B cell (primary cell): ENCODE measurements around the gene CWF19L2. TPM values are rescaled to one million over a fixed set of nuclear protein-coding genes. Genes with fewer than 3 reads are reported as not detected.

Experiments
- ATAC-seq: fragments of 200-7000 bp; cut with Tn5 transposase; one replicate; pipeline ENCODE4 v1.10.0; 2021; ENCODE audit warnings: low read depth, mild to moderate bottlenecking, moderate number of reproducible peaks, moderate library complexity
- CTCF ChIA-PET: fragments of 350-600 bp; sonication (Branson Sonifier 250); formaldehyde crosslinking; loops from one replicate; lab custom pipeline; 2021; ENCODE audit warnings: antibody characterized with exemption, inconsistent platforms; lab: Charles Lee
- POLR2A ChIA-PET: fragments of 350-600 bp; sonication (Branson Sonifier 250); formaldehyde crosslinking; loops from one replicate; lab custom pipeline; 2021; ENCODE audit warnings: antibody characterized with exemption; lab: Charles Lee
- DNase-seq: peaks from one replicate; pipeline ENCODE4 v3.0.0; 2013
- H2AFZ ChIP-seq: 2 replicates; pipeline ENCODE4 v1.6.1; 2012; ENCODE audit warnings: mild to moderate bottlenecking, low read depth, low read length; ENCODE audit not compliant: insufficient read depth, poor library complexity, severe bottlenecking
- H3K27ac ChIP-seq, 2 donors: 1 replicate in 1 of 2; 2 replicates in 1 of 2; pipeline ENCODE4 v1.5.1; 2012 to 2013; ENCODE audit warnings: low read length in 2 of 2, mild to moderate bottlenecking in 2 of 2, moderate library complexity in 1 of 2
- H3K27me3 ChIP-seq, 4 experiments: fragments of 200-600 bp in 1 of 4; sonication (generic) in 1 of 4; replicated peaks in 1 of 4; 1 replicate in 2 of 4; 2 replicates in 2 of 4; pipeline versions ENCODE4 v1.6.1 to v1.7.0; 2013 to 2016; ENCODE audit warnings: low read length in 3 of 4, mild to moderate bottlenecking in 2 of 4, mixed read lengths in 1 of 4, moderate library complexity in 1 of 4; ENCODE audit not compliant: insufficient read depth in 4 of 4, control insufficient read depth in 3 of 4; ENCODE audit errors: control extremely low read depth in 1 of 4
- H3K36me3 ChIP-seq, 2 experiments: replicated peaks in 1 of 2; 1 replicate in 1 of 2; 2 replicates in 1 of 2; pipeline versions ENCODE4 v1.6.1 to v1.7.1; 2013; ENCODE audit warnings: low read length in 1 of 2; ENCODE audit not compliant: insufficient read depth in 2 of 2, control insufficient read depth in 1 of 2; ENCODE audit errors: control extremely low read depth in 1 of 2, extremely low read depth in 1 of 2
- H3K4me1 ChIP-seq, 2 donors: fragments of 200-600 bp in 1 of 2; sonication (generic) in 1 of 2; 1 replicate in 1 of 2; 2 replicates in 1 of 2; pipeline versions ENCODE4 v1.5.1 to v1.6.1; 2013 to 2017; ENCODE audit warnings: low read length in 2 of 2; ENCODE audit not compliant: control insufficient read depth in 2 of 2, insufficient read depth in 2 of 2
- H3K4me2 ChIP-seq: replicated peaks from 2 replicates; pipeline ENCODE3; 2012; ENCODE audit warnings: mild to moderate bottlenecking, low read depth, low read length; ENCODE audit not compliant: poor library complexity, severe bottlenecking
- H3K4me3 ChIP-seq, 5 experiments: fragments of 200-600 bp in 1 of 5; sonication (generic) in 1 of 5; 1 replicate in 3 of 5; 2 replicates in 2 of 5; pipeline versions ENCODE4 v1.5.1 to v1.7.0; 2011 to 2016; ENCODE audit warnings: low read length in 4 of 5, mild to moderate bottlenecking in 4 of 5, low read depth in 2 of 5, control low read depth in 1 of 5, moderate library complexity in 1 of 5; ENCODE audit not compliant: insufficient read depth in 1 of 5; ENCODE audit errors: control extremely low read depth in 1 of 5, extremely low read depth in 1 of 5
- H3K79me2 ChIP-seq: fragments of 200-600 bp; sonication (generic); one replicate; pipeline ENCODE4 v1.6.0; 2016; ENCODE audit warnings: low read length; ENCODE audit not compliant: control insufficient read depth, insufficient read depth
- H3K9ac ChIP-seq: fragments of 200-600 bp; sonication (generic); 2 replicates; pipeline ENCODE4 v1.6.1; 2017; ENCODE audit warnings: mild to moderate bottlenecking, low read length, moderate library complexity
- H3K9me3 ChIP-seq, 3 donors: one replicate each; pipeline versions ENCODE4 v1.6.1 to v1.7.1; 2013; ENCODE audit warnings: low read length in 2 of 3; ENCODE audit not compliant: control insufficient read depth in 2 of 3, insufficient read depth in 1 of 3; ENCODE audit errors: control extremely low read depth in 1 of 3
- H4K20me1 ChIP-seq: 2 replicates; pipeline ENCODE4 v1.6.0; 2012; ENCODE audit warnings: mild to moderate bottlenecking, low read length; ENCODE audit not compliant: insufficient read depth, control insufficient read depth, poor library complexity, severe bottlenecking
- H3K27ac Mint-ChIP-seq: one replicate; pipeline ENCODE4 v1.8.0; 2021; ENCODE audit warnings: mixed read lengths
- H3K27me3 Mint-ChIP-seq: one replicate; pipeline ENCODE4 v1.8.0; 2021; ENCODE audit warnings: mixed read lengths
- H3K4me1 Mint-ChIP-seq: one replicate; pipeline ENCODE4 v1.8.0; 2021; ENCODE audit warnings: mixed read lengths
- H3K4me3 Mint-ChIP-seq: one replicate; pipeline ENCODE4 v1.8.0; 2021; ENCODE audit warnings: mixed read lengths
- H3K9me3 Mint-ChIP-seq: one replicate; pipeline ENCODE4 v1.8.0; 2022; ENCODE audit warnings: mixed read lengths; ENCODE audit not compliant: insufficient read depth
- EZH2 ChIP-seq: IDR thresholded peaks from 2 replicates; pipeline ENCODE4 v1.6.1; 2012; ENCODE audit warnings: borderline replicate concordance, low read depth, mild to moderate bottlenecking, moderate library complexity, low read length; ENCODE audit not compliant: insufficient read depth, poor library complexity, severe bottlenecking
- WGBS: methylation state at CpG from one replicate; pipeline ENCODE4 v1.1.5; 2013; ENCODE audit warnings: missing lambda C conversion rate; ENCODE audit not compliant: insufficient coverage; 5-methylcytosine and 5-hydroxymethylcytosine counted together
- intact Hi-C: fragments of 100-400 bp; cut with micrococcal nuclease; formaldehyde crosslinking; loops from one replicate; pipeline ENCODE4 v1.10.0; 2022
- polyA plus RNA-seq: library from polyadenylated mRNA; depleted of rRNA; stranded (reverse); fragments of >200 nt; gene quantifications from 2 replicates; pipeline ENCODE4 v1.2.3, GENCODE V29; 2012
- total RNA-seq, 2 donors: library from RNA; stranded (reverse); fragments of 120-200 nt in 1 of 2; gene quantifications; 1 replicate in 1 of 2; 2 replicates in 1 of 2; pipeline versions ENCODE4 v1.2.3 to v1.2.4, GENCODE V29; 2013 to 2022
- TF ChIP-seq, protein P1 (sequence below): fragments of 200-600 bp; IDR thresholded peaks from one replicate; pipeline ENCODE4 v1.8.0; 2022; ENCODE audit warnings: antibody characterized with exemption, mild to moderate bottlenecking

CWF19L2 gene
- total and polyA plus RNA-seq, 2 donors (not counting 1 experiment from before 2014, with no cell fraction given): 2.4 to 44.3 TPM

DNA sequence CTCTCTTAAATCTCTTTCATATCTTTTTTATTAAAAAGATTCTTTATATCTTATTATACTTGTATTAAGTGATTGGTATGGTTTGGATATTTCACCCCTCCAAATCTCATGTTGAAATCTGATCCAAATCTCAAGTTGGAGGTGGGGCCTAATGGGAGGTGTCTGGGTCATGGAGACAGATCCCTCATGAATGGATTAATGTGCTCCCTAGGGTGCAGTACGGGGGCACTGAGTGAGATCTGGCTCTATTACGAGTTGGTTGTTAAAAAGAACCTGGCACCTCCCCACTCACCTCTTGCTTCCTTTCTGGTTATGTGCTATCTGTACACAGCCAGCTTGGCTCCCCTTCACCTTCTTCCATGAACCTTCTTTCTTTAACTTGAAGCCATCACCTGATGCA lies 149.6 kb downstream of the CWF19L2 start:
- H3K27me3 ChIP-seq: no peaks in the 10 kb centered on the region
- no peak for ATAC-seq
- no peaks in the 10 kb centered on the region for H3K79me2 ChIP-seq
- H3K4me3 Mint-ChIP-seq: no peak overlapping the region
- ChIA-PET POLR2A (no interaction called here), CTCF (no interaction called here)
- H3K9ac ChIP-seq: no peak overlapping the region
- TF ChIP-seq, protein P1, sequence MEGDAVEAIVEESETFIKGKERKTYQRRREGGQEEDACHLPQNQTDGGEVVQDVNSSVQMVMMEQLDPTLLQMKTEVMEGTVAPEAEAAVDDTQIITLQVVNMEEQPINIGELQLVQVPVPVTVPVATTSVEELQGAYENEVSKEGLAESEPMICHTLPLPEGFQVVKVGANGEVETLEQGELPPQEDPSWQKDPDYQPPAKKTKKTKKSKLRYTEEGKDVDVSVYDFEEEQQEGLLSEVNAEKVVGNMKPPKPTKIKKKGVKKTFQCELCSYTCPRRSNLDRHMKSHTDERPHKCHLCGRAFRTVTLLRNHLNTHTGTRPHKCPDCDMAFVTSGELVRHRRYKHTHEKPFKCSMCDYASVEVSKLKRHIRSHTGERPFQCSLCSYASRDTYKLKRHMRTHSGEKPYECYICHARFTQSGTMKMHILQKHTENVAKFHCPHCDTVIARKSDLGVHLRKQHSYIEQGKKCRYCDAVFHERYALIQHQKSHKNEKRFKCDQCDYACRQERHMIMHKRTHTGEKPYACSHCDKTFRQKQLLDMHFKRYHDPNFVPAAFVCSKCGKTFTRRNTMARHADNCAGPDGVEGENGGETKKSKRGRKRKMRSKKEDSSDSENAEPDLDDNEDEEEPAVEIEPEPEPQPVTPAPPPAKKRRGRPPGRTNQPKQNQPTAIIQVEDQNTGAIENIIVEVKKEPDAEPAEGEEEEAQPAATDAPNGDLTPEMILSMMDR: no peak
- TF ChIP-seq EZH2: no peak
- no peak overlapping the region for H3K27ac Mint-ChIP-seq
- 69% methylated on average over 2 of the region's 2 CpGs for WGBS
- no peak overlapping the region for H3K4me3 ChIP-seq
- peaks cover 5 to 12% of the 10 kb centered on the region in 2 experiments for H3K36me3 ChIP-seq
- no peaks in the 10 kb centered on the region for H3K27me3 Mint-ChIP-seq
- H3K4me1 ChIP-seq: no peaks in the 10 kb centered on the region
- H3K9me3 ChIP-seq: peaks cover 0 to 1% (median 0%) of the 10 kb centered on the region in 3 donors
- no peak overlapping the region for H3K4me2 ChIP-seq
- intact Hi-C loops: no loop called here
- H2AFZ ChIP-seq: no peak overlapping the region
- DNase-seq: no peak
- H3K4me1 Mint-ChIP-seq: no peaks in the 10 kb centered on the region
- no peaks in the 10 kb centered on the region for H3K9me3 Mint-ChIP-seq
- no peaks in the 10 kb centered on the region for H4K20me1 ChIP-seq
- no peak overlapping the region for H3K27ac ChIP-seq

DNA sequence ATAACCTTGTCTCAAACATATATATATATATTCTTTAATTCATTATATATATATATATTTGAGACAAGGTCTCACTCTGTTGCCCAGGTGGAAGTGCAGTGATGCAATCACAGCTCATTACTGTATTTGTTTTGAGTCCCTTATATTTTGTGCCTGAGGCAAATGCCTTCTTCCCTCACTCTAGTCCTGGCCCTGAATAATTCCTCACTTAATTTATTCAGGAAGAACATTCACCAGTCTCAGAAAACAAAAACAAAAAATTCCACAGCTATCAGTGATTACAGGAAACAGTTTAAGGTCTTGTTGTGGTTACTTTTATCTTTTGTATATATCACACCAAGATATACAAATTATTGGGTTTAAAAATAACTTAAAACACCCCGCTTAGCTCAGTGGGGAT lies 155.7 kb downstream of the CWF19L2 start:
- POLR2A ChIA-PET: no interaction called here
- no peak overlapping the region for H3K9ac ChIP-seq
- no CpG with 5 or more reads among the region's 1 CpG for WGBS
- no peaks in the 10 kb centered on the region for H4K20me1 ChIP-seq
- H3K27ac Mint-ChIP-seq: no peak overlapping the region
- ATAC-seq (no peak), DNase-seq (no peak)
- H3K4me3 Mint-ChIP-seq: no peak overlapping the region
- no peaks in the 10 kb centered on the region for H3K9me3 Mint-ChIP-seq
- intact Hi-C loops: no loop called here
- no peak overlapping the region for H3K27ac ChIP-seq
- no peak overlapping the region for H2AFZ ChIP-seq
- no peaks in the 10 kb centered on the region for H3K27me3 ChIP-seq
- no peaks in the 10 kb centered on the region for H3K79me2 ChIP-seq
- no peaks in the 10 kb centered on the region for H3K4me1 Mint-ChIP-seq
- CTCF ChIA-PET: no interaction called here
- H3K9me3 ChIP-seq: peaks cover 2% of the 10 kb centered on the region in 3 donors
- H3K4me1 ChIP-seq: no peaks in the 10 kb centered on the region
- H3K27me3 Mint-ChIP-seq: no peaks in the 10 kb centered on the region
- TF ChIP-seq, protein P1: no peak
- no peak for TF ChIP-seq EZH2
- H3K36me3 ChIP-seq: peaks cover 6 to 15% of the 10 kb centered on the region in 2 experiments
- H3K4me3 ChIP-seq: no peak overlapping the region
- no peak overlapping the region for H3K4me2 ChIP-seq
